Measurements from ENCODE around the gene HSPA4. TPM values are rescaled to one million over a fixed set of nuclear protein-coding genes. Genes with fewer than 3 reads are reported as not detected.
"Not testable (repeated sequence)": the region's sequence is repeated elsewhere in the genome, so short reads cannot be mapped to it uniquely, and the experiment has no call there.

HSPA4 gene
- 371 TPM for polyA plus RNA-seq (2013, experiment 1 of 2)
- 372 TPM for polyA plus RNA-seq (2013, experiment 2 of 2)

DNA sequence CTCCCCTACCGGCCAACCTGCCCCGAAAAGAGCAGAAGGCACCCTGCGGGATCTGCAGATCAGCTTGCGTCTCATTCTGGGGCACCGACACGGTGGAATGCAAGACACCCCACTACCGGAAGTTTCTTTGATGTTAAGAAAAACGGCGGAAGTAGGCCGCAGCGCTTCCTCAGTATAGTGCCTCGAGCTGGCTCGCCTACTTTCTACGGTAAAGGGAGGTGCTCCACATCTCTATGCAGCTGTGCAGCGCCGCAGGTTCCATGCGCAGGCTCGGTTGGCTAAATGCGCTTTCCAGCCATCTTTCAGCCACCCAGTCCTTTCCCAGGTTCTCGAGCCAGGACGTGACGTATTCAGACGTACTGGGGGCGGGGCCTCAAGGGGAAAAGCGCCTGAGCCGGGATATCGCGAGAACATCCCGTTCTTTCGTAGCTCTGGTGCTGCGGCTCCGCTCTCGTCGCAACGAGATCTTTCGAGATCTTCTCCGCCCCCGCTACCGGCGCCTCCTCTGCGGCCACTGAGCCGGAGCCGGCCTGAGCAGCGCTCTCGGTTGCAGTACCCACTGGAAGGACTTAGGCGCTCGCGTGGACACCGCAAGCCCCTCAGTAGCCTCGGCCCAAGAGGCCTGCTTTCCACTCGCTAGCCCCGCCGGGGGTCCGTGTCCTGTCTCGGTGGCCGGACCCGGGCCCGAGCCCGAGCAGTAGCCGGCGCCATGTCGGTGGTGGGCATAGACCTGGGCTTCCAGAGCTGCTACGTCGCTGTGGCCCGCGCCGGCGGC, at the start of gene HSPA4:
HSPA4 (plus strand) TSS at position 472 of the 775 bp plus-strand sequence; CDS start at position 710, 238 bp downstream.
- H2BK5ac ChIP-seq (ENCODE audit: low read length): peak within 1 kb of the TSS; percentile 90
- peak; percentile 99 for DNase-seq
- H3K27me3 ChIP-seq (ENCODE audit: insufficient read depth, low read length, poor library complexity): no peaks in the 10 kb centered on the region
- H4K8ac ChIP-seq (ENCODE audit: low read depth, low read length): peak within 1 kb of the TSS; percentile 95
- peaks cover 1% of the 10 kb centered on the region for H3K79me1 ChIP-seq (ENCODE audit: low read length)
- peak within 1 kb of the TSS; percentile 98 for H3K27ac ChIP-seq (ENCODE audit: low read depth, low read length)
- H2AK5ac ChIP-seq (ENCODE audit: low read length): no peak within 1 kb of the TSS
- peak within 1 kb of the TSS; percentile 98 for H3K18ac ChIP-seq (ENCODE audit: low read length)
- peaks cover 7% of the 10 kb centered on the region for H3K4me1 ChIP-seq (ENCODE audit: control insufficient read depth, low read depth, low read length)
- peak within 1 kb of the TSS; percentile 99 for H3K56ac ChIP-seq (ENCODE audit: low read length)
- peak within 1 kb of the TSS; percentile 42 for H3K4me2 ChIP-seq (ENCODE audit: low read length)
- peak within 1 kb of the TSS; percentile 64 for H2BK120ac ChIP-seq (ENCODE audit: low read depth, low read length)
- H3K4ac ChIP-seq (ENCODE audit: low read depth, low read length): peak within 1 kb of the TSS; percentile 99
- no peaks in the 10 kb centered on the region for H3K36me3 ChIP-seq (ENCODE audit: control insufficient read depth, insufficient read depth, low read length)
- no CpG with 5 or more reads among the region's 68 CpGs for WGBS (ENCODE audit: extremely low coverage, insufficient coverage, low lambda C conversion rate)
- H3K9ac ChIP-seq (ENCODE audit: low read length): peak within 1 kb of the TSS; percentile 97
- peak within 1 kb of the TSS; percentile 89 for H3K4me3 ChIP-seq (ENCODE audit: low read length)
- H4K5ac ChIP-seq (ENCODE audit: low read length): peak within 1 kb of the TSS; percentile 78
- H3K79me2 ChIP-seq (ENCODE audit: control insufficient read depth, insufficient read depth, low read length): peaks cover 44% of the 10 kb centered on the region
- H3K23ac ChIP-seq (ENCODE audit: low read length): peak within 1 kb of the TSS; percentile 92
- no peak within 1 kb of the TSS for H2BK15ac ChIP-seq (replicated peaks; ENCODE audit: low read depth)

DNA sequence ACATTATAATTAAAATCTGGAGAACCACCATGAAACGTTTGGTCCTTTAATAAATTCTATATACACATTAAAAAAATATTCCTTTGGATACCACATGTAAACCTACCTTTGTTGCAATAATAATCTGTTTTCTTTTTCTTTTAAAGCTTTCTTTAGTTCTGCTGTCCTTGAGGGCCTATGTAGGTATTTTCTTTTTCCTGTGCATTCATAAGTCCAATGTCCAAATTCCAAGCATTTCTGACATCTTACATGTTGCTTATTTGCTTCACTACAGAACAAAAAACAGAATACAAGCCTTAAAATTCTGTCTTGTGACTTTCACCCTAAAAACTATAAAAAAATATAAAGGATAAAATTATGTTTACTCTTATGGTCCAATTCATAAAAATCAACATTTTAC, 45.2 kb upstream of the HSPA4 start:
- no peaks in the 10 kb centered on the region for H3K4me1 ChIP-seq (ENCODE audit: control insufficient read depth, low read depth, low read length)
- no peak overlapping the region for H3K4me3 ChIP-seq (ENCODE audit: low read length)
- WGBS (ENCODE audit: extremely low coverage, insufficient coverage, low lambda C conversion rate): 100% methylated on average over 1 of the region's 1 CpG

DNA sequence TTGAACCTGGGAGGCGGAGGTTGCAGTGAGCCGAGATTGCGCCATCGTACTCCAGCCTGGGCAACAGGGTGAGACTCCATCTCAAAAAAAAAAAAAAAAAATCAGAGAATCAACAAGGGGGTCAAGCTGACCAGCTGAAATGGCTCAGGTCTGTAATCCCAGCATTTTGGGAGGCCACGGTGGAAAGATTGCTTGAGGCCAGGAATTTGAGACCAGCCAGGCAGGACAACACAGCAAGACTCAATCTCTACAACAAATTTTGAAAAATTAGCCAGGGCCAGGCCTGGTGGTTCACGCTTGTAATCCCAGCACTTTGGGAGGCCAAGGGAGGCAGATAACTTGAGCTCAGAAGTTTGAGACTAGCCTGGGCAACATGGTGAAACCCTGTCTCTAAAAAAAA, 43.4 kb upstream of the HSPA4 start:
- H4K5ac ChIP-seq (ENCODE audit: low read length); H3K27me3 ChIP-seq (ENCODE audit: insufficient read depth, low read length, poor library complexity); H3K4me2 ChIP-seq (ENCODE audit: low read length); H3K9ac ChIP-seq (ENCODE audit: low read length); H3K27ac ChIP-seq (ENCODE audit: low read depth, low read length); H3K79me1 ChIP-seq (ENCODE audit: low read length); H4K8ac ChIP-seq (ENCODE audit: low read depth, low read length); H3K79me2 ChIP-seq (ENCODE audit: control insufficient read depth, insufficient read depth, low read length); H3K18ac ChIP-seq (ENCODE audit: low read length); H3K56ac ChIP-seq (ENCODE audit: low read length); H3K4me1 ChIP-seq (ENCODE audit: control insufficient read depth, low read depth, low read length); H2BK120ac ChIP-seq (ENCODE audit: low read depth, low read length); H2BK15ac ChIP-seq (replicated peaks; ENCODE audit: low read depth); H3K36me3 ChIP-seq (ENCODE audit: control insufficient read depth, insufficient read depth, low read length); H3K23ac ChIP-seq (ENCODE audit: low read length); H2BK5ac ChIP-seq (ENCODE audit: low read length); H2AK5ac ChIP-seq (ENCODE audit: low read length); H3K4ac ChIP-seq (ENCODE audit: low read depth, low read length); H3K4me3 ChIP-seq (ENCODE audit: low read length); DNase-seq: not testable (repeated sequence)
- no CpG with 5 or more reads among the region's 6 CpGs for WGBS (ENCODE audit: extremely low coverage, insufficient coverage, low lambda C conversion rate)

More for the DNA sequence above, 45.2 kb upstream of the HSPA4 start:
- no peak overlapping the region for H2BK15ac ChIP-seq (replicated peaks; ENCODE audit: low read depth)
- no peak overlapping the region for H2AK5ac ChIP-seq (ENCODE audit: low read length)
- H3K23ac ChIP-seq (ENCODE audit: low read length): no peak overlapping the region
- H2BK5ac ChIP-seq (ENCODE audit: low read length): no peak overlapping the region
- no peak overlapping the region for H3K4me2 ChIP-seq (ENCODE audit: low read length)
- no peak overlapping the region for H4K5ac ChIP-seq (ENCODE audit: low read length)
- no peak overlapping the region for H3K9ac ChIP-seq (ENCODE audit: low read length)
- H2BK120ac ChIP-seq (ENCODE audit: low read depth, low read length): no peak overlapping the region
- H3K27me3 ChIP-seq (ENCODE audit: insufficient read depth, low read length, poor library complexity): no peaks in the 10 kb centered on the region
- H3K36me3 ChIP-seq (ENCODE audit: control insufficient read depth, insufficient read depth, low read length): no peaks in the 10 kb centered on the region
- no peak overlapping the region for H3K56ac ChIP-seq (ENCODE audit: low read length)
- H3K27ac ChIP-seq (ENCODE audit: low read depth, low read length): no peak overlapping the region
- H3K79me2 ChIP-seq (ENCODE audit: control insufficient read depth, insufficient read depth, low read length): no peaks in the 10 kb centered on the region
- H3K4ac ChIP-seq (ENCODE audit: low read depth, low read length): no peak overlapping the region
- no peak overlapping the region for H4K8ac ChIP-seq (ENCODE audit: low read depth, low read length)
- no peak overlapping the region for H3K18ac ChIP-seq (ENCODE audit: low read length)
- no peaks in the 10 kb centered on the region for H3K79me1 ChIP-seq (ENCODE audit: low read length)
- DNase-seq: no peak

- no peak overlapping the region for H3K27ac ChIP-seq (ENCODE audit: low read depth, low read length)
- H4K8ac ChIP-seq (ENCODE audit: low read depth, low read length): no peak overlapping the region
- H2BK120ac ChIP-seq (ENCODE audit: low read depth, low read length): no peak overlapping the region
- no peak overlapping the region for H3K9ac ChIP-seq (ENCODE audit: low read length)
- no peaks in the 10 kb centered on the region for H3K36me3 ChIP-seq (ENCODE audit: control insufficient read depth, insufficient read depth, low read length)
- H4K5ac ChIP-seq (ENCODE audit: low read length): no peak overlapping the region
- no peak overlapping the region for H3K4me2 ChIP-seq (ENCODE audit: low read length)
- DNase-seq: no peak
- H3K4ac ChIP-seq (ENCODE audit: low read depth, low read length): no peak overlapping the region
- no peak overlapping the region for H2BK5ac ChIP-seq (ENCODE audit: low read length)
- no peaks in the 10 kb centered on the region for H3K79me2 ChIP-seq (ENCODE audit: control insufficient read depth, insufficient read depth, low read length)
- H3K79me1 ChIP-seq (ENCODE audit: low read length): no peaks in the 10 kb centered on the region
- H3K4me1 ChIP-seq (ENCODE audit: control insufficient read depth, low read depth, low read length): no peaks in the 10 kb centered on the region
- H3K18ac ChIP-seq (ENCODE audit: low read length): no peak overlapping the region
- H3K23ac ChIP-seq (ENCODE audit: low read length): no peak overlapping the region
- WGBS (ENCODE audit: extremely low coverage, insufficient coverage, low lambda C conversion rate): no CpG with 5 or more reads among the region's 1 CpG
- H3K27me3 ChIP-seq (ENCODE audit: insufficient read depth, low read length, poor library complexity): no peaks in the 10 kb centered on the region
- H2AK5ac ChIP-seq (ENCODE audit: low read length): no peak overlapping the region
- no peak overlapping the region for H3K4me3 ChIP-seq (ENCODE audit: low read length)
- H3K56ac ChIP-seq (ENCODE audit: low read length): no peak overlapping the region
- no peak overlapping the region for H2BK15ac ChIP-seq (replicated peaks; ENCODE audit: low read depth)
Measured at GRCh38 chr5:133015466-133015865, 36.3 kb upstream of the HSPA4 start.

DNA sequence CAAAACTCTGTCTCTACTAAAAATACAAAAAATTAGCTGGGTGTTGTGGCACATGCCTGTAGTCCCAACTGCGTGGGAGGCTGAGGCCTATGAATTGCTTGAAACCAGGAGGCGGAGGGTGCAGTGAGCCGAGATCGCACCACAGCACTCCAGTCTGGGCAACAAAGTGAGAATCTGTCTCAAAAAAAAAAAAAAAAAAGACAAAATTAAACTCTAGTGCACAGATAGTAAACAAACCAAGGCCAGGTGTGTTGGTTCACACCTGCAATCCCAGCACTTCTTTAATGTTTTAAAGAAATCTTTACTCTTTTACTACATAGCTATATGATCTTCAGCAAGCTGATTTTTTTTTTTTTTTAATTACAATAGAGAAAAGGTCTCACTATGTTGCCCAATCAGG, 33.8 kb upstream of the HSPA4 start:
- H2BK120ac ChIP-seq (ENCODE audit: low read depth, low read length): no peak overlapping the region
- no CpG with 5 or more reads among the region's 4 CpGs for WGBS (ENCODE audit: extremely low coverage, insufficient coverage, low lambda C conversion rate)
- no peak overlapping the region for H3K23ac ChIP-seq (ENCODE audit: low read length)
- H2AK5ac ChIP-seq (ENCODE audit: low read length): no peak overlapping the region
- H3K56ac ChIP-seq (ENCODE audit: low read length): no peak overlapping the region
- no peaks in the 10 kb centered on the region for H3K36me3 ChIP-seq (ENCODE audit: control insufficient read depth, insufficient read depth, low read length)
- no peaks in the 10 kb centered on the region for H3K27me3 ChIP-seq (ENCODE audit: insufficient read depth, low read length, poor library complexity)
- H3K4me1 ChIP-seq (ENCODE audit: control insufficient read depth, low read depth, low read length): no peaks in the 10 kb centered on the region
- no peak overlapping the region for H3K9ac ChIP-seq (ENCODE audit: low read length)
- no peak overlapping the region for H3K4me3 ChIP-seq (ENCODE audit: low read length)
- no peak overlapping the region for H3K4me2 ChIP-seq (ENCODE audit: low read length)
- H3K79me1 ChIP-seq (ENCODE audit: low read length): peaks cover 2% of the 10 kb centered on the region
- no peak overlapping the region for H2BK15ac ChIP-seq (replicated peaks; ENCODE audit: low read depth)
- H3K18ac ChIP-seq (ENCODE audit: low read length): no peak overlapping the region
- no peak overlapping the region for H3K4ac ChIP-seq (ENCODE audit: low read depth, low read length)
- no peak for DNase-seq
- peaks cover 2% of the 10 kb centered on the region for H3K79me2 ChIP-seq (ENCODE audit: control insufficient read depth, insufficient read depth, low read length)
- H2BK5ac ChIP-seq (ENCODE audit: low read length): no peak overlapping the region
- H3K27ac ChIP-seq (ENCODE audit: low read depth, low read length): no peak overlapping the region
- no peak overlapping the region for H4K8ac ChIP-seq (ENCODE audit: low read depth, low read length)
- no peak overlapping the region for H4K5ac ChIP-seq (ENCODE audit: low read length)

All from mesendoderm (in vitro differentiated cells).